Fibroblast of peridontal ligament (primary cell): ENCODE data around the gene CACNB4.
A peak's percentile ranks its signal among the peaks of the same experiment; 100 is the strongest.
"Not testable (repeated sequence)": the region's sequence is repeated elsewhere in the genome, so short reads cannot be mapped to it uniquely, and the experiment has no call there.

Experiments
- DNase-seq: peaks from one replicate; pipeline ENCODE4 v3.0.0-alpha.2; 2010; ENCODE audit errors: extremely low read depth

The CACNB4 gene

GRCh38 chr2:151824886-151825285 lies 274.0 kb downstream of the CACNB4 start:
- DNase-seq, result no peak

DNA sequence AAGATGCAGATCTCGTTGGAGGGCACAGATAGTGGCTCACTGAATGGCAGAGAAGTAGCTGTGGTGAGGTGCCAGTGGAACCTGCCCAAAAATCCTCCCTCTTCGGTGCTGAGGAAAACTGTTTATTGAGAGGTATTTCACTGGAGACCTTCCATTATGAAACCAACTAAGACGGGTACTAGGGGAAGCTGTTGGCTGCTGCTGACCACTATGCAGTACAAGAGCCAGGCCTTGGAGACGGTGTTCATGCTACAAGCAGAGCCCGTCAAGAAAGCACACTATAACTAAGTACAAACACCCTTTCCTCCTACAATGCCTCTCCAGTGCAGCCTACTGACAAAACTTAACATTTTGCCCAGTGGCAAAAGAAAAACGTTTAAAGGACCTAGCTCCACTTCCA lies 275.2 kb downstream of the CACNB4 start:
- DNase-seq, result peak; percentile 18

DNA sequence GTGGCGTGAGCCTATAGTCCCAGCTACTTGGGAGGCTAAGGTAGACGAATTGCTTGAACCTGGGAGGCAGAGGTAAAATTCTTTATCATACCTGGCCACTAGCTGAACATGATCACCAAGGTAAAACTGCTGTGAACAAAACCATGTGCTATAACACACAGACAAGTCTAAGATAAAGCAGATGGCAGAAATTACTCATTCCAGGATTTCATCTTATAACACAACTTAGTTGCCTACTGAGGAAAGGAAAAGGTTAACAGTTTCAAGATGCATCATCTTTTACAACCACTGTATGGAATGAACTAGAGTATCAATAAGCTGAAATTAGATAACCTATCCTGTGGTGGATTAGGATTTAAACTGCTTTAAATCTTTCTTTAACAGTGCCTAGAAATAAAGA lies 278.9 kb downstream of the CACNB4 start:
- DNase-seq, result no peak

DNA sequence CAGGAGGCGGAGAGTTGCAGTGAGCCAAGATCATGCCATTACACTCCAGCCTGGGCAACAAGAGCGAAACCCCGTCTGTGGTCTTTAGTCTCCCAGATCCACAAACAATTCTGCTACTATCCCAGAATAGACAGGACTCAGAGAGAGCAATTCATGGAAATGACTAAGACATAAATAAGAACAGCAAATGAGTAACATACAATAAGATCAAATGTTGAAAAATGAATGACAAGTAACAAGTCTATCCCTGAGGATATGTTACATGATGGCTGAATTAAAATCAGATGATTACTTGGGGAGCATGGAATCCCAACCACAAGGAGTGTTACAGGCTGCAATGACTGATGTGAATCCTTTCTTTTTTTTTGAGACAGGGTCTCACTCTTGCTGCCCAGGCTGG lies 280.9 kb downstream of the CACNB4 start:
- DNase-seq, result no peak

DNA sequence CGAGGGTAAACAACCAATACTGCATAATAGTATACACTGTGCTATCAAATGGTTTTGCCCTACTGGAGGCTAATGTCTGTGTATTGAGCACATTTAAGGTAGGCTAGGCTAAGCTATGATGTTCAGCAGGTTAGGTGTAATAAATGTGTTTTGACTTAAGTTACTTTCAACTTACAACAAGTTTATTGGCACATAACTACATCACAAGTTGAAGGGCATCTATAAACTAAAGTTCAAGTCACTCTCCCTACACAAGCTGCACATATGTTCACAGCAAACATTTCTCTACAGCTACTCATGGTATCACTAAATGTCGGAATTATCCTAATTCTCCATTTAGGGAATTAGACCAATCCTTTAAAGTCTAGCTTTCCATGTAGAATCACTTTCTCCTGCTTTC lies 282.0 kb downstream of the CACNB4 start:
- no peak for DNase-seq

GRCh38 chr2:151815821-151816489 lies 282.9 kb downstream of the CACNB4 start:
- no peak for DNase-seq

GRCh38 chr2:151810489-151810888 lies 288.4 kb downstream of the CACNB4 start:
- DNase-seq, result no peak

DNA sequence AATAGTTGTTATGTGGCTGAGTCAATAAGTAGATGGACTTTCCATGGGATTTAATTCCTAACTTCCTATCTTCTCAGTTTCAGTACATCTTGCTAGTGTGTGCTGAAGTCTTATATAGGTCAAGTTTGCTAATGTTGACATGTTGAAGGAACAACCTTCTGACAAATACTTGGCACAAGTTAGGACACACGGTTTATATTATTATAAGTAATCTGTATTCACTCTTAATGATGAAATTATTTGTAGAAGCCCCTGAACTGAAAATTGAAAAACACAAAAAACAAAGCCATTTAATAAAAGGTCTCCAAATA lies 289.8 kb downstream of the CACNB4 start:
- DNase-seq, result no peak

DNA sequence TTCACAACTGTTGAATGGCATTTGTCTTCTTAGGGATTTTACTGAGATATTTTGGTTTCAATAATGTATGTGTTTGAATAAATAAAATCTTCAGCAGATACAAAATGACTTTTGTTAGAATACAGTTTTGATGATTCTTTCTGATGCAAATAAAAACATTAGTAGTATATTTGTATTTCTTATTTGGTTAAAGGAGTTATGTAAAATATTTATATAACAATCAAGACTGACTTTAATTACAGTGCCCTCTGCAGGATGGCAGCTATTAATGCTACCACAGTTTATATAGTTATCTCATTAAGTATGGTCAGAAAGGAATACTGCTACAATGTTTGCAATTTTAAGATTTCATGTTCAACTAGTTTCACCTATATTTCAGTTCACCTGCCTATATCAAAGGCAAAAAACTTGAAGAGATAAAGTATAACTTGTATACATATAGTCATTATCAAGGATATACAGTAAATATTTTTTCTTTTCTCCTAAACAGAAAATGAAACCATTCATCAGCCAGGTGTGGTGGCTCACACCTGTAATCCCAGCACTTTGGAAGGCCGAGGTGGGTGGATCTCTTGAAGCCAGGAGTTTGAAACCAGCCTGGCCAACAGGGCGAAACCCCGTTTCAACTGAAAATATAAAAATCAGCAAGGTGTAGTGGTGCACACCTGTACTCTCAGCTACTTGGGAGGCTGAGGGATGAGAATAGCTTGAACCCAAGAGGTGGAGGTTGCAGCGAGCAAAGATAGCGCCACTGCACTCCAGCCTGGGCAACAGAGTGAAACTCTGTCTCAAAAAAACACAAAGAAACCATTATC lies 290.4 kb downstream of the CACNB4 start:
- peak; percentile 59 for DNase-seq

DNA sequence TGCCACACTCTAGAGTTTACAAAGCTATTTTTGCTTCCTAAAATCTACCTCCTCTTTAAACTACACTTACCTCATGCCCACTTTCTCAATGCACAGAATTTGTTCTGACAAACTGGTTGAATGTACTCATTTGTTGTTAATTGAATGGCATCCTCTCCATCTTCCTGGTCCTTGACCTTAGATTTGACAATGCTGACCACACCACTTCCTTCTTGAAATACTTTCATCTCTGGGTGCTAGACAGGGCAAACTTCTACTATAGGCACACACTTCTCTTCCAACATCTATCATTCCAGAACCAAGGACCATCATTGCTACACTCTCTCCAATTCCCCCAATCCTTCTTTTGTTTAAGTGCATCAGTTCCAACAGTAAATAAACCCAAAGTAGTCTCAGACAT lies 292.9 kb downstream of the CACNB4 start:
- no peak for DNase-seq

- no peak for DNase-seq
Observed at GRCh38 chr2:151805343-151805742, 293.5 kb downstream of the CACNB4 start.

- DNase-seq, result no peak
Observed at GRCh38 chr2:151803811-151804210, 295.0 kb downstream of the CACNB4 start.

DNA sequence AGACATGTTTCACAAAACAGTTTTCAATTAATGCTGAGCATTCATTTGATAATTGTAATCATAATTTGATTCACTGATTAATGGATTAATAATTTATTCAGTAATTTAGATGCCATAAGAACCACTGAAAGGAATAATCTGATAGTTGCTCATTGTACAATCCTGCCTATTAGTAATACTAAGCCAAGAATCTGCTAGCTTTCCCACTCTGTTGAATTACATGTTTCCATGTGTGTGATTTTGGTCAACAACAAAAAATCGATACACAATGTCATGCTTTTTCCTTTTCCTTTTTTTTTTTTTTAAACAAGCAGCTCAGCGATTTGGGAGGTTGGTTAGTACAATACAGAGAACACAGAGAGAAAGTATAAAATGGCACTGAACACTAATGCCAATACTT lies 296.5 kb downstream of the CACNB4 start:
- no peak for DNase-seq

DNA sequence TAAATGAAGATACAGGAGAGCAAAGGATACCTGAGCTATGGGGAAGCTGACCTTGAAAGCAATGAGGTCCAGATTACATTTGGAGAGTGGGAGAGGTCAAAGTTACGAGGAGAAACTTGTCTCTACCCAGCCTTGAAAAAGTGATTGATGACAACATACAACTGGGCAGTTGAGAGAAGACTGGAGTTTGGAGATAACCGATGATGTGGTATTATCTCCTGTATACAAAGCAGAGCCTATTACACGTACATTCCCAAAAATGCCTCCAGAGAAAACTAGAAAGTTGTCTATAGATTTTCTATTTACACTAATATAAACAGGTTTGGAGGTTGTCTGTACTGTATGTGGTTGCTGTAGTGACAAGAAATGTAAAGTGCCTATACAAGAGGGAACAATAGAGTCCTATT lies 299.0 kb downstream of the CACNB4 start:
- DNase-seq, result no peak

DNA sequence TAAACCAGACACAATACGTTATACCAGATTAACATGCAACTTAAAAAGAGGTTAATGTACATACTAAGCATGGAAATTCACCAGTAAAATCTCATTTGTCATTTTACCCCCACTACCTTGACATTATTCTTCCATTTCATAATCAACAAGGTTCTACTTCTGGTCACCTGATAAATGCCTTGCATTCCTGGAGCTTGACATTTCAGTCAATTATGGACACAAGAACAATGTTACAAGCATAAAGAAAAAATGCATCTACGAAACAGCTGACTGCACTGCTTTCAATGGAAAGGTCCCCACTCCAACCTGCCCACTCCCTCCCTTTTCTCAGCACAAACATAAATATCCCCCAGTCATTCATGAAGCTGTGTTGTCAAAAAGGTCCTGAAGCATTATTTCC lies 302.1 kb downstream of the CACNB4 start:
- DNase-seq, result no peak

DNA sequence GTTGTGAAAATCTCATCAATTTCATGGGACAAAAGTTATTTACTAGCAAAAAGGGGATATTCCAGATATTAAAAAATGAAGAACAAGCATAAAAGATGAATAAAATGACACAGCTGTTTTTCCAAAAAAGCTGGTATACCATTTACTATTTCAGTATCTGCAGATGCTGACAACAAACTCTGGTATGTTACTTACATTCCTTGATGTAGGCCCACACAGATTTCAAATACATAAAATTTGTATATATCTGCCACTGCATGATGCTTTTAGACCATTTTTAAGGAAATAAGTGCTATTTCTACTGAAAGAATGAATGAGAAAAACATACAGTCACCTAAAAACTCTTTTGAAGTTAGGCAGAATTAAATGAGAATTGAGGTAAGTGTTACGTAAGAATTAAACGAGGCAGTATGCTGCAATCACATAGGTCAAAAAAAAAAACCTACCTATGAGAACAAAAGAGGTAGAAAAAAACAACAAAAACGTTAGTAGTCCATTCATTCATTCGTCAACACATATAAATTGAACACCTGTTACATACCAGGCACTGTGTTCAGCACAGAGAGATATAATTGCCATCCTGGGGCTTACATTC lies 303.1 kb downstream of the CACNB4 start:
- peak; percentile 9 for DNase-seq

DNA sequence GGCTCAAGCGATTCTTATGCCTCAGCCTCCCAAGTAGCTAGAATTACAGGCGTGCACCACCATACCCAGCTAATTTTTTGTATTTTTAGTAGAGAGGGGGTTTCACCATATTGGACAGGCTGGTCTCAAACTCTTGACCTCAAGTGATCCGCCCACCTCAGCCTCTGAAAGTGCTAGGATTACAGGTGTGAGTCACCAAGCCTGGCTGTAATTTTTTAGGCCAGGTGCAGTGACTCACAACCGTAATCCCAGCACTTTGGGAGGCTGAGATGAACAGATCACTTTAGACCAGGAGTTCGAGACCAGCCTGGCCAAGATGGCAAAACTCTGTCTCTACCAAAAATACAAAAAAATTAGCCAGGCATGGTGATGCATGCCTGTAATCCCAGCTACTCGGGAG lies 304.4 kb downstream of the CACNB4 start:
- DNase-seq, result not testable (repeated sequence)

GRCh38 chr2:151793123-151793522 lies 305.7 kb downstream of the CACNB4 start:
- no peak for DNase-seq

DNA sequence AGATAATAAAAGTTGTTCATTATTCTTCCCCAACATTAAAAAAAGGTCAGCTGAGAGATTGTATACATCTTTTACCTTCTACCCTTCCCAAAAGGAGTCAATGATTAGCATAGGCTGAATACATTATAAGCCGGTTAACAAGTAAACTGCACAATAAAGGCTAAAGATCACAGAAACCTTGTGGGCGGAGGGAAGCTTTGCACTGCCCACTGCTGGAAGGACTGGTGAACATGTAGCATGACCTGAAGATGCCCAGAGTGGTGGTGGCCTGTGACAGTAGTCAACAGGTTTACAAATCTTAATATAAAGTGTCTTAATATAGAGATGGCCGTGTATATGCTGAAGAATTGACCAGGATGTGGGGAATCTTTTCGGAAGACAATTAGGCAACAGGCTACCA lies 306.3 kb downstream of the CACNB4 start:
- DNase-seq, result no peak

DNA sequence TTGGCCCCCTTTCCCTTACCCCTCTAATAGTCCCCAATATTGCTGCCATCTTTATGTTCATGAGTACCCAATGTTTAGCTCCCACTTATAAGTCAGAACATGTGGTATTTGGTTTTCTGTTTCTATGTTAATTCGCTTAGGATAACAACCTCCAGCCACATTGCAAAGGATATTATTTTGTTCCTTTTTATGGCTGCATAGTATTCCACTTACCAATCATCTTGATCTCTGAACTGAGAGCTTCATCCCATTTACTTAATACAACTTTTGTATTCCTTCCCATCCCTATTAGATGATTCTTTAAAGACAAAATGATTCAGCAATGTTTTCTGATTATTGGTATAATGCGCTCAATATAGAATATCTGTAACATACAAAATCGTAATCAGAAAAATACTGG lies 307.3 kb downstream of the CACNB4 start:
- DNase-seq, result no peak

DNA sequence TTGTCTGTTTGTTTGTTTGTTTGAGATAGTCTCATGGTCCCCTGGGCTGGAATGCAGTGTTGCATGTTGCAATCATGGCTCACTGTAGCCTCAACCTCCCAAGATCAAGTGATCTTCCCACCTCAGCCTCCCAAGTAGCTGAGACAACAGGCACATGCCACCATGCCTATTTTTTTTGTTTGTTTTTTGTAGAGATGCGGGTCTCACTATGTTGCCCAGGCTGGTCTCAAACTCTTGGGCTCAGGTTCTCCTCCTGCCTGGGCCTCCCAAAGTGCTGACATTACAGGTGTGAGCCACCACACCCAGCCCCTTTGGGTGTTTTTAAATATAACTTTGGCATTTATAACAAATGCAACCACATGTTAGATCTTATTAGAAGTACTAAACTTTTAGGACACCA lies 308.2 kb downstream of the CACNB4 start:
- no peak for DNase-seq

DNA sequence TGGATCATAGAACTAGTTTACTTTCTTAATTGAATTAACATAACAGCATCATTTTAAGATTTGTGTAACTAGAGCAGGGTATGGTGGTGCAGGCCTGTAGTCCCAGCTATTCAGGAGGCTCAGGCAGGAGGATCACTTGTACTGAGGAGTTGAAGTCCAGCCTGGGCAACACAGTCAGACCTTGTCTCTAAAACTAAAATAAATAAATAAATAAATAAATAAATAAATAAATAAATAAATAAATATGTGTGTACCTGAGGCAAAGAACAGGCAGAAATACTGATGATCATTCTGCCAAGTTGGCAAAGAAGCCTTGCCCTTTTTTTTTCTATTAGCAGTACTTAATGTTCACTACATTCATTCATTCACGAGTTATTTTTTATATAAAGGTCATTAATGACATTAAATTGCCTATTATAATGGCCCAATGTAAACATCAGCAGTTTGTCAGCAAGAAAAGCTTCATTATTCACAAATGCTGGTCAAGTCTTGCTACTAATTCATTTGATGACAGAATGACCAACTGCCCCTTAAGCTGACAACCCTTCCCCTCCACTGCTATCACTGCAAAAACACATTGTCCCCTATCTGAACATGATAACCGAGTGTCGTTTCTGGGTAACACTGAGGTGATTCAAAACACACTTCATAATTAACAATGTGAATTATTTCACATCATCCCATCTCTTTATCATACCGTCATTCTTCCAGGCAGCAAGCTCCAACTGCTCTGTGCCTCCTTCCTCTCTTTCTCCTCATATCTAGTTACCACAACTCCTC lies 309.6 kb downstream of the CACNB4 start:
- no peak for DNase-seq

DNA sequence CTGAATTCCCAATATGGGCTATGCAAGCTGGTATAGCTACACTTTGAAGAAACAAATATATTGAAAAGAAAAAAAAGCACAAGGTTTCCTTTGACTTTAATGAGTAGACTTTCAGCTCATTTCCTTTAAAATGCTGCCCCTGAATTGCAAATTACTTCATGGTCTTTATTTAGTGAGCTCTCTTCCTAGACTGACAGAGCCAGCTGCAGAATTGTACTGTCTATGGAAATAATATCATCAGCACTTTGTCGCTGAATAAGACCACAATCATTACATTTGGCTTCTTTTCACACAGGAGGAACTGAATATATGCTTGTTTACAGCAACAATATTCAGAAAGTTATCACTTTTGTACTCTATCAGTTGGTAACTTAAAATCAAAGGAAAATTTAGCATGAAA lies 312.4 kb downstream of the CACNB4 start:
- DNase-seq, result no peak
